ENCODE data around the gene LTBP1. TPM values are rescaled to one million over a fixed set of nuclear protein-coding genes. Genes with fewer than 3 reads are reported as not detected.
A peak's percentile ranks its signal among the peaks of the same experiment; 100 is the strongest.

LTBP1 gene
- total RNA-seq, 1 donor from 2014 or later: 3.9 TPM

- H3K4me1 Mint-ChIP-seq (ENCODE audit: low read depth, unreplicated experiment): peaks cover 5% of the 10 kb centered on the region
- no peak for TF ChIP-seq CTCF (IDR thresholded peaks at IDR 0.05; ENCODE audit: partially characterized antibody, unreplicated experiment)
- no peaks in the 10 kb centered on the region for H3K9me3 Mint-ChIP-seq (ENCODE audit: unreplicated experiment)
- peaks cover 9% of the 10 kb centered on the region for H3K36me3 Mint-ChIP-seq (ENCODE audit: unreplicated experiment)
- H3K27ac Mint-ChIP-seq (ENCODE audit: unreplicated experiment): no peak overlapping the region
- no peaks in the 10 kb centered on the region for H3K27me3 Mint-ChIP-seq (ENCODE audit: unreplicated experiment)
- H3K4me3 Mint-ChIP-seq (ENCODE audit: unreplicated experiment): no peak overlapping the region
- no peak for DNase-seq
Measured at GRCh38 chr2:32925283-32925815, 21.4 kb upstream of the LTBP1 start.

GRCh38 chr2:32925976-32926707, 20.6 kb upstream of the LTBP1 start:
- Mint-ChIP-seq H3K4me1 (ENCODE audit: low read depth, unreplicated experiment) (peaks cover 5% of the 10 kb centered on the region), H3K27me3 (ENCODE audit: unreplicated experiment) (no peaks in the 10 kb centered on the region), H3K27ac (ENCODE audit: unreplicated experiment) (no peak overlapping the region), H3K9me3 (ENCODE audit: unreplicated experiment) (no peaks in the 10 kb centered on the region), H3K36me3 (ENCODE audit: unreplicated experiment) (peaks cover 9% of the 10 kb centered on the region), H3K4me3 (ENCODE audit: unreplicated experiment) (no peak overlapping the region)
- TF ChIP-seq CTCF (IDR thresholded peaks at IDR 0.05; ENCODE audit: partially characterized antibody, unreplicated experiment): no peak
- DNase-seq: no peak

GRCh38 chr2:32926708-32927084, 20.1 kb upstream of the LTBP1 start:
- no peak for DNase-seq
- Mint-ChIP-seq H3K9me3 (ENCODE audit: unreplicated experiment) (no peaks in the 10 kb centered on the region), H3K36me3 (ENCODE audit: unreplicated experiment) (peaks cover 9% of the 10 kb centered on the region), H3K4me1 (ENCODE audit: low read depth, unreplicated experiment) (peaks cover 5% of the 10 kb centered on the region), H3K27ac (ENCODE audit: unreplicated experiment) (peak overlapping the region; percentile 52), H3K27me3 (ENCODE audit: unreplicated experiment) (no peaks in the 10 kb centered on the region), H3K4me3 (ENCODE audit: unreplicated experiment) (no peak overlapping the region)
- no peak for TF ChIP-seq CTCF (IDR thresholded peaks at IDR 0.05; ENCODE audit: partially characterized antibody, unreplicated experiment)

GRCh38 chr2:32930436-32930835, 16.3 kb upstream of the LTBP1 start:
- Mint-ChIP-seq H3K4me3 (ENCODE audit: unreplicated experiment) (no peak overlapping the region), H3K4me1 (ENCODE audit: low read depth, unreplicated experiment) (peaks cover 5% of the 10 kb centered on the region), H3K36me3 (ENCODE audit: unreplicated experiment) (peaks cover 9% of the 10 kb centered on the region), H3K27ac (ENCODE audit: unreplicated experiment) (no peak overlapping the region), H3K9me3 (ENCODE audit: unreplicated experiment) (peaks cover 2% of the 10 kb centered on the region), H3K27me3 (ENCODE audit: unreplicated experiment) (no peaks in the 10 kb centered on the region)
- no peak for TF ChIP-seq CTCF (IDR thresholded peaks at IDR 0.05; ENCODE audit: partially characterized antibody, unreplicated experiment)
- no peak for DNase-seq

- no peak for TF ChIP-seq CTCF (IDR thresholded peaks at IDR 0.05; ENCODE audit: partially characterized antibody, unreplicated experiment)
- no peak overlapping the region for H3K27ac Mint-ChIP-seq (ENCODE audit: unreplicated experiment)
- peaks cover 2% of the 10 kb centered on the region for H3K9me3 Mint-ChIP-seq (ENCODE audit: unreplicated experiment)
- H3K36me3 Mint-ChIP-seq (ENCODE audit: unreplicated experiment): peaks cover 9% of the 10 kb centered on the region
- H3K4me3 Mint-ChIP-seq (ENCODE audit: unreplicated experiment): no peak overlapping the region
- peaks cover 4% of the 10 kb centered on the region for H3K4me1 Mint-ChIP-seq (ENCODE audit: low read depth, unreplicated experiment)
- H3K27me3 Mint-ChIP-seq (ENCODE audit: unreplicated experiment): peaks cover 2% of the 10 kb centered on the region
- DNase-seq: no peak
Measured at GRCh38 chr2:32931519-32931918, 15.2 kb upstream of the LTBP1 start.

All from glutamatergic neuron (in vitro differentiated cells).